NOMO-1 treated with dmso at 0.1 percent for 144 hours (cell line): ENCODE results near the gene SRXN1.

Source experiments
- DNase-seq: peaks from one replicate; lab custom pipeline; 2025; ENCODE audit not compliant: unreplicated experiment; lab: John Stamatoyannopoulos, UW

The SRXN1 gene

GRCh38 chr20:675453-676314 lies 22.7 kb upstream of the SRXN1 start, which contains the start of gene SCRT2:
Gene SCRT2 (minus strand): TSS chr20:675802. CDS start chr20:675601, 201 bp downstream.
- DNase-seq = no peak

GRCh38 chr20:675033-675452 lies 22.0 kb upstream of the SRXN1 start:
- DNase-seq = no peak

GRCh38 chr20:673603-674001 lies 20.6 kb upstream of the SRXN1 start:
- DNase-seq = no peak

GRCh38 chr20:672963-673602 lies 20.1 kb upstream of the SRXN1 start:
- no peak for DNase-seq

GRCh38 chr20:671252-672030 lies 18.4 kb upstream of the SRXN1 start:
- no peak for DNase-seq

- no peak for DNase-seq
Measured at GRCh38 chr20:669573-669972, 16.6 kb upstream of the SRXN1 start.

- no peak for DNase-seq
Measured at GRCh38 chr20:668638-669037, 15.6 kb upstream of the SRXN1 start.

- no peak for DNase-seq
Measured at GRCh38 chr20:668050-668449, 15.1 kb upstream of the SRXN1 start.

GRCh38 chr20:667351-668034 lies 14.5 kb upstream of the SRXN1 start:
- DNase-seq = no peak

- DNase-seq = no peak
Measured at GRCh38 chr20:666877-667276, 13.9 kb upstream of the SRXN1 start.

GRCh38 chr20:665276-665675 lies 12.3 kb upstream of the SRXN1 start:
- DNase-seq = no peak

- DNase-seq = no peak
Measured at GRCh38 chr20:664576-664975, 11.6 kb upstream of the SRXN1 start.

- DNase-seq = no peak
Measured at GRCh38 chr20:664151-664550, 11.2 kb upstream of the SRXN1 start.

- no peak for DNase-seq
Measured at GRCh38 chr20:663315-664090, 10.5 kb upstream of the SRXN1 start.

- DNase-seq = no peak
Measured at GRCh38 chr20:662277-663192, 9.5 kb upstream of the SRXN1 start.

- DNase-seq = no peak
Measured at GRCh38 chr20:661474-662270, 8.7 kb upstream of the SRXN1 start.

GRCh38 chr20:658731-659291 lies 5.8 kb upstream of the SRXN1 start:
- DNase-seq = no peak

- DNase-seq = no peak
Measured at GRCh38 chr20:658202-658601, 5.2 kb upstream of the SRXN1 start.
